SK-N-SH (cell line): ENCODE measurements around the gene TANK.

ENCODE experiments used
- CTCF ChIP-seq: fragments of 200-600 bp; sonication (generic); IDR thresholded peaks from 2 replicates; pipeline ENCODE4 v1.6.1; 2017; ENCODE audit warnings: antibody characterized with exemption, mild to moderate bottlenecking, moderate library complexity
- EP300 ChIP-seq, 2 experiments: IDR thresholded peaks; 2 replicates each; pipeline versions ENCODE4 v1.4.0 to v1.6.1; 2012; ENCODE audit warnings: borderline replicate concordance in 1 of 2, low read depth in 1 of 2, low read length in 1 of 2
- EZH2phosphoT487 ChIP-seq: fragments of 200-600 bp; sonication (generic); IDR thresholded peaks from 2 replicates; pipeline ENCODE4 v1.6.1; 2017; ENCODE audit warnings: low read depth, mixed run types, mild to moderate bottlenecking, antibody characterized with exemption, moderate library complexity, borderline replicate concordance
- POLR2AphosphoS5 ChIP-seq: IDR thresholded peaks from 2 replicates; pipeline ENCODE4 v1.6.1; 2012; ENCODE audit warnings: low read depth, low read length

- no peak for TF ChIP-seq CTCF
- TF ChIP-seq EP300 (IDR thresholded peaks at IDR 0.05; ENCODE audit: borderline replicate concordance in 1 of 2, low read depth in 1 of 2, low read length in 1 of 2), result no peak
- no peak for TF ChIP-seq POLR2AphosphoS5
- no peak for TF ChIP-seq EZH2phosphoT487
Measured at GRCh38 chr2:161138429-161138828, 21.8 kb upstream of the TANK start.
